PC-3 (cell line): ENCODE results near the gene UTS2R. TPM values are rescaled to one million over a fixed set of nuclear protein-coding genes. Genes with fewer than 3 reads are reported as not detected.

Experiments
- ATAC-seq: fragments of 200-7000 bp; cut with Tn5 transposase; 2 replicates; pipeline ENCODE4 v1.9.1; 2020; ENCODE audit warnings: mild to moderate bottlenecking, moderate library complexity
- BruUV-seq: library from RNA; stranded (reverse); fragments of 400-500 nt; replicated peaks from 2 replicates; lab custom pipeline; 2021; lab: Mats Ljungman, UMichigan
- CTCF ChIA-PET: fragments of 300-600 bp; sonication (Branson Sonifier 250); formaldehyde crosslinking; loops from one replicate; lab custom pipeline; 2022; ENCODE audit warnings: antibody characterized with exemption; lab: Charles Lee
- POLR2A ChIA-PET: fragments of 300-600 bp; sonication (Branson Sonifier 250); formaldehyde crosslinking; loops from one replicate; lab custom pipeline; 2022; ENCODE audit warnings: antibody characterized with exemption; ENCODE audit not compliant: unreplicated experiment; lab: Charles Lee
- DNase-seq: peaks from one replicate; pipeline ENCODE4 v3.0.0-alpha.2; 2015
- H2AFZ ChIP-seq: fragments of 300-600 bp; sonication (generic); 2 replicates; pipeline ENCODE4 v1.6.0; 2016; ENCODE audit warnings: antibody characterized with exemption, low read length
- H3F3A ChIP-seq: fragments of 300-600 bp; sonication (generic); one replicate; pipeline ENCODE4 v1.6.0; 2017; ENCODE audit warnings: antibody characterized with exemption, low read length, control low read depth, mild to moderate bottlenecking; ENCODE audit not compliant: unreplicated experiment
- H3K27ac ChIP-seq: fragments of 300-600 bp; sonication (generic); 2 replicates; pipeline ENCODE4 v1.5.1; 2016; ENCODE audit warnings: mild to moderate bottlenecking, low read length
- H3K27me3 ChIP-seq: fragments of 300-600 bp; sonication (generic); 2 replicates; pipeline ENCODE4 v1.6.1; 2016; ENCODE audit warnings: low read length, mixed read lengths
- H3K36me3 ChIP-seq: fragments of 300-600 bp; sonication (generic); 2 replicates; pipeline ENCODE4 v1.6.1; 2016; ENCODE audit warnings: low read depth, mixed run types, low read length, mixed read lengths
- H3K4me1 ChIP-seq: fragments of 300-600 bp; sonication (generic); 2 replicates; pipeline ENCODE4 v1.5.1; 2016; ENCODE audit warnings: low read length; ENCODE audit not compliant: insufficient read depth
- H3K4me2 ChIP-seq: fragments of 300-600 bp; sonication (generic); 2 replicates; pipeline ENCODE4 v1.6.0; 2016; ENCODE audit warnings: low read length
- H3K4me3 ChIP-seq: fragments of 300-600 bp; sonication (generic); 2 replicates; pipeline ENCODE4 v1.5.1; 2016; ENCODE audit warnings: mild to moderate bottlenecking, low read length, mixed read lengths
- H3K79me2 ChIP-seq: fragments of 300-600 bp; sonication (generic); 2 replicates; pipeline ENCODE4 v1.6.1; 2017; ENCODE audit warnings: low read length, mixed read lengths
- H3K9ac ChIP-seq: fragments of 300-600 bp; sonication (generic); 2 replicates; pipeline ENCODE4 v1.6.0; 2016; ENCODE audit warnings: mild to moderate bottlenecking, low read length
- H3K9me2 ChIP-seq: fragments of 300-600 bp; sonication (generic); replicated peaks from 2 replicates; pipeline ENCODE4 v1.6.1; 2016; ENCODE audit warnings: mixed run types, low read length, mixed read lengths
- H3K9me3 ChIP-seq: fragments of 300-600 bp; sonication (generic); 2 replicates; pipeline ENCODE4 v1.6.1; 2016; ENCODE audit warnings: low read length, mixed read lengths
- H4K20me1 ChIP-seq: fragments of 300-600 bp; sonication (generic); 2 replicates; pipeline ENCODE4 v1.6.1; 2016; ENCODE audit warnings: low read length, mixed read lengths
- EZH2 ChIP-seq: fragments of 300-600 bp; sonication (generic); IDR thresholded peaks from one replicate; pipeline ENCODE4 v1.6.1; 2017; ENCODE audit warnings: antibody characterized with exemption, mild to moderate bottlenecking, low read length; ENCODE audit not compliant: unreplicated experiment
- EZH2phosphoT487 ChIP-seq: fragments of 300-600 bp; sonication (generic); IDR thresholded peaks from 2 replicates; pipeline ENCODE4 v1.6.1; 2018; ENCODE audit warnings: mild to moderate bottlenecking, antibody characterized with exemption, low read length, borderline replicate concordance
- intact Hi-C: fragments of 100-400 bp; cut with micrococcal nuclease; formaldehyde crosslinking; loops from 2 replicates; pipeline ENCODE4 v1.9.0; 2023
- total RNA-seq: library from RNA; depleted of rRNA; stranded (reverse); fragments of >200 nt; gene quantifications from 2 replicates; pipeline ENCODE4 v1.2.3, GENCODE V29; 2014
- TF ChIP-seq, protein P1 (sequence below): fragments of 300-600 bp; sonication (generic); conservative IDR thresholded peaks from 2 replicates; pipeline ENCODE4 v1.5.1; 2017; ENCODE audit warnings: antibody characterized with exemption, low read depth, mild to moderate bottlenecking, low read length

UTS2R gene
- total RNA-seq, 1 experiment from 2014 or later = not detected

- no peak for DNase-seq
- H3K4me2 ChIP-seq = no peak overlapping the region
- TF ChIP-seq EZH2 (no peak), EZH2phosphoT487 (no peak)
- TF ChIP-seq, protein P1, sequence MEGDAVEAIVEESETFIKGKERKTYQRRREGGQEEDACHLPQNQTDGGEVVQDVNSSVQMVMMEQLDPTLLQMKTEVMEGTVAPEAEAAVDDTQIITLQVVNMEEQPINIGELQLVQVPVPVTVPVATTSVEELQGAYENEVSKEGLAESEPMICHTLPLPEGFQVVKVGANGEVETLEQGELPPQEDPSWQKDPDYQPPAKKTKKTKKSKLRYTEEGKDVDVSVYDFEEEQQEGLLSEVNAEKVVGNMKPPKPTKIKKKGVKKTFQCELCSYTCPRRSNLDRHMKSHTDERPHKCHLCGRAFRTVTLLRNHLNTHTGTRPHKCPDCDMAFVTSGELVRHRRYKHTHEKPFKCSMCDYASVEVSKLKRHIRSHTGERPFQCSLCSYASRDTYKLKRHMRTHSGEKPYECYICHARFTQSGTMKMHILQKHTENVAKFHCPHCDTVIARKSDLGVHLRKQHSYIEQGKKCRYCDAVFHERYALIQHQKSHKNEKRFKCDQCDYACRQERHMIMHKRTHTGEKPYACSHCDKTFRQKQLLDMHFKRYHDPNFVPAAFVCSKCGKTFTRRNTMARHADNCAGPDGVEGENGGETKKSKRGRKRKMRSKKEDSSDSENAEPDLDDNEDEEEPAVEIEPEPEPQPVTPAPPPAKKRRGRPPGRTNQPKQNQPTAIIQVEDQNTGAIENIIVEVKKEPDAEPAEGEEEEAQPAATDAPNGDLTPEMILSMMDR = no peak
- no peaks in the 10 kb centered on the region for H3F3A ChIP-seq
- H3K4me3 ChIP-seq = no peak overlapping the region
- POLR2A ChIA-PET = interaction anchor here (0.7 kb wide), 1 partner anchor 429 kb away, joined by 6 read pairs; no protein-coding TSS in a partner anchor
- no peaks in the 10 kb centered on the region for H3K27me3 ChIP-seq
- no TSS peak for BruUV-seq
- CTCF ChIA-PET = no interaction called here
- H3K9me3 ChIP-seq = no peaks in the 10 kb centered on the region
- no peak overlapping the region for H2AFZ ChIP-seq
- H3K9ac ChIP-seq = no peak overlapping the region
- H3K27ac ChIP-seq = no peak overlapping the region
- intact Hi-C loops = no loop called here
- no peaks in the 10 kb centered on the region for H3K36me3 ChIP-seq
- H3K4me1 ChIP-seq = peaks cover 6% of the 10 kb centered on the region; the same call in 1 of the 2 replicates
- no peak for ATAC-seq
- H3K9me2 ChIP-seq = no peaks in the 10 kb centered on the region
- H4K20me1 ChIP-seq = no peaks in the 10 kb centered on the region
- H3K79me2 ChIP-seq = no peaks in the 10 kb centered on the region
Measured at GRCh38 chr17:82348434-82348833, 23.1 kb upstream of the UTS2R start.

DNA sequence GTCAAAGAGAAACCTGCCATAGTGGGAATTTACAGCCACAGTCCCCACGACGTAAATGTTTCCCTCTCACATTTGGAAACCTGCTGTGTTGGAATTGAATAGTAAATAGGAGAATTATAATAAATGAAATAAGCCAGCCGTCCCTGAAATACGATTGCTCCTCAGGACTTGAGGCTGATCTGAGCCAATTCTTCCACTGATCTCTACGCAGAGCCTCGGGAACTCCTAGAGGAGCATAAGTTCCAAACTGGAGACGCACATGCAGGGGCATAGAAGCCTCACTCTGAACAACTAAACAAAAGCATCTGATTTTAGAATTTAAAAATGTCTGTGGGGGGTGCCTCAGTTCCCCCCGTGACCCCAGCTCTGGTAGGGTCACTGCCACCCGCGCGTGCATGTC is 22.7 kb upstream of the UTS2R start:
- H3K4me3 ChIP-seq = no peak overlapping the region
- no peak overlapping the region for H3K4me2 ChIP-seq
- CTCF ChIA-PET = no interaction called here
- POLR2A ChIA-PET = interaction anchor here (0.7 kb wide), 1 partner anchor 429 kb away, joined by 6 read pairs; no protein-coding TSS in a partner anchor
- DNase-seq = no peak
- H3K27me3 ChIP-seq = no peaks in the 10 kb centered on the region
- H3K4me1 ChIP-seq = peaks cover 6% of the 10 kb centered on the region; the same call in 1 of the 2 replicates
- no peak for ATAC-seq
- H3F3A ChIP-seq = no peaks in the 10 kb centered on the region
- no peak overlapping the region for H3K9ac ChIP-seq
- H3K27ac ChIP-seq = no peak overlapping the region
- H3K9me2 ChIP-seq = no peaks in the 10 kb centered on the region
- no peak overlapping the region for H2AFZ ChIP-seq
- no TSS peak for BruUV-seq
- no peaks in the 10 kb centered on the region for H3K9me3 ChIP-seq
- TF ChIP-seq EZH2 (no peak), EZH2phosphoT487 (no peak)
- TF ChIP-seq, protein P1 = no peak
- intact Hi-C loops = no loop called here
- no peaks in the 10 kb centered on the region for H3K36me3 ChIP-seq
- no peaks in the 10 kb centered on the region for H3K79me2 ChIP-seq
- H4K20me1 ChIP-seq = no peaks in the 10 kb centered on the region

GRCh38 chr17:82349287-82349701 is 22.3 kb upstream of the UTS2R start:
- Histone ChIP-seq H3K27ac (no peak overlapping the region), H3K36me3 (no peaks in the 10 kb centered on the region), H3K4me2 (no peak overlapping the region), H3K79me2 (no peaks in the 10 kb centered on the region), H3K4me3 (no peak overlapping the region), H3K9ac (no peak overlapping the region), H3K4me1 (peaks cover 6% of the 10 kb centered on the region; the same call in 1 of the 2 replicates), H4K20me1 (no peaks in the 10 kb centered on the region), H3K9me3 (no peaks in the 10 kb centered on the region), H3K27me3 (no peaks in the 10 kb centered on the region), H3K9me2 (no peaks in the 10 kb centered on the region), H3F3A (no peaks in the 10 kb centered on the region), H2AFZ (no peak overlapping the region)
- intact Hi-C loops = no loop called here
- ChIA-PET POLR2A (no interaction called here), CTCF (interaction anchor here (0.6 kb wide), 1 partner anchor 242 kb away, joined by 3 read pairs; no protein-coding TSS in a partner anchor)
- no peak for ATAC-seq
- BruUV-seq = no TSS peak
- no peak for DNase-seq
- TF ChIP-seq EZH2 (no peak), EZH2phosphoT487 (no peak)
- TF ChIP-seq, protein P1 = no peak
